Measurements from ENCODE around the gene C2orf72. TPM values are rescaled to one million over a fixed set of nuclear protein-coding genes. Genes with fewer than 3 reads are reported as not detected.
A peak's percentile ranks its signal among the peaks of the same experiment; 100 is the strongest.
"Not testable (repeated sequence)": the region's sequence is repeated elsewhere in the genome, so short reads cannot be mapped to it uniquely, and the experiment has no call there.

The C2orf72 gene
- 10 to 100 TPM; 42.6 to 54.8 TPM for total RNA-seq
- long read RNA-seq, transcript C2orf72-201 (3 exons, 3,657 nt): major isoform, 9 of 32 reads
- long read RNA-seq, transcript C2orf72-203 (3 exons, 579 nt): minor isoform, 8 of 32 reads
- long read RNA-seq, partial matches to known transcripts: 0 of 32 reads
- long read RNA-seq, other reads (novel, unspliced or antisense): 14 of 32 reads

- ATAC-seq (peak; percentile 56), DNase-seq (peak in 1 of 2 donors; percentile 46)
- intact Hi-C loops (cut with DNase I, micrococcal nuclease): no loop called here
Measured at GRCh38 chr2:231037202-231037730, at the start of gene C2orf72. Gene C2orf72 (plus strand): TSS chr2:231037523. CDS start chr2:231037566, 43 bp downstream.

GRCh38 chr2:230989731-230990130, 47.6 kb upstream of the C2orf72 start:
- no peak for ATAC-seq
- DNase-seq: no peak
- intact Hi-C loops (cut with DNase I, micrococcal nuclease): loop anchor here (10.0 kb wide), 2 partner anchors 85 to 165 kb away; no protein-coding TSS in a partner anchor

DNA sequence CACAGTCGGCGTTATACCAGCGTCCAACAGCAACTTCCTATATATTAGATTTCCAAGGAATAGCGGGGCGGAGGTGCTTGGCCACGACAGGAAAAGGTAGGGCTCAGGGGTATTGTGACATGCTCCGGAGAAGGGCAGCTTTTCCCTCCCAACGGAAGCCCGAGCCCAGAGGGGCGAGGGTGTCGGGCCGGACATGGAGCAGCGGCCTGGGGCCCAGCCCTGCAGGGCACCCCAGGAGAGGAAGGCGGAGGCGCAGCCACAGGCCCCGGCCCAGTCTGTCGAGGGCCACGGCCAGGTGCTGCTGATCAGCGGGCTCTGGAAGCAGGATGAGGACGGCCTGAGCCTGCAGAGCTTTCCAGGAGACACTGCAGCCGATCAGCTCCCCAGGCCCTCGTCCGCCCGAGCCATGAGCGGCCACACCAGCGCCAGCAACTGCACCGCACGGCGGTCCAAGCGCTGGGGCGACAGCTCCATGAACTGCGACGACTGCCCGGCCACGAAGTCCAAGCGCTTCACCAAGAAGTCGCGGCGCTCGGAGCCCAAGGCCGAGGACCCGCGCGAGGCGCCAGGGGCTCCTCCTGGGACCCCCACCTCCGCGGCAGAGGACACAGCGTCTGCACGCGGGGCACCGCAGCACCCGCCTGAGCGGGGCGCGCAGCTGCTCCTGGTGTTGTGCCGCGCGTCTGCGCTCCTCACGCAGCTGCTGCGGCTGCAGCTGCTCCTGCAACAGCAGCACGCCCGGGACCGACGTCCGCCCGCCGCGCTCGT, 47.0 kb upstream of the C2orf72 start:
- intact Hi-C loops (cut with DNase I, micrococcal nuclease): no loop called here
- DNase-seq (no peak), ATAC-seq (no peak)

DNA sequence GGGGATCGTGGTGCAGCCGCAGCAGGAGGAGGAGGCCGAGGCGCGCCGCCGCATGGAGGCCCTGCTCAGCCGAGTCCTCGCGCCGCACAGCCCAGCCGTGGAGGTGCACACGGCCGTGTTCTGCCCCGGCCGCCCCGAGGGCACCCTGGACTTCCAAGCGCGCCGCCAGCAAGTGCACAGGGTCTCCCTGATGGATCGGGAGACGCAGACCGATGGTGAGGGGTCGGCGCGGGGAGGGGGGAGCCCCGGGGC, 46.5 kb upstream of the C2orf72 start:
- DNase-seq (no peak), ATAC-seq (no peak)
- intact Hi-C loops (cut with DNase I, micrococcal nuclease): no loop called here

DNA sequence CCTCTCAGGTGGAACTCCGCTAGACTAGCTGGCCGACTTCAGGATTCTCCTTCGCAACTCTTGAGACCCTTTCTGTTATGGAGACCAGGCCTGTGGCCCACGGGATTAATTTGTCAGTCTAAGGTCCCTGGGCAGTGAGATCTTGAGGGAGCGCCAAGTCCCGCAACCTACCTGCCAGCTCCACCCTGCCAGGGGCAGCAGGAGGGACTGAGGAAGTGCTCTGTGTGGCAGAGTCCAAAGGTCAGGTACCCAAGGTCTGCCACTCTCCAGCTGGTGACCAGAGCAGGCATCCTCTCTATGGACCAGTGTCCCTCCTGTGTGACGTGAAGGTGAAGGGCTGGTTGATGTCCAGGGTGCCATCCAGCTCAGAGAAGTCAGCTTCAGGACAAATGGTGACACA, 45.7 kb upstream of the C2orf72 start:
- ATAC-seq (peak; percentile 70), DNase-seq (peak; percentile 24 to 42)
- intact Hi-C loops (cut with DNase I, micrococcal nuclease): no loop called here

GRCh38 chr2:230995821-230996220, 41.5 kb upstream of the C2orf72 start, which contains the start of gene SPATA3:
Gene SPATA3 (plus strand): TSS chr2:230996121. CDS start chr2:230996234, 113 bp downstream.
- intact Hi-C loops (cut with DNase I, micrococcal nuclease): no loop called here
- no peak for DNase-seq
- no peak for ATAC-seq

- intact Hi-C loops (cut with DNase I, micrococcal nuclease): no loop called here
- no peak for DNase-seq
- no peak for ATAC-seq
Measured at GRCh38 chr2:230996661-230997060, 40.7 kb upstream of the C2orf72 start.

- intact Hi-C loops (cut with DNase I, micrococcal nuclease): no loop called here
- no peak for DNase-seq
- ATAC-seq: no peak
Measured at GRCh38 chr2:230998882-230999281, 38.4 kb upstream of the C2orf72 start.

DNA sequence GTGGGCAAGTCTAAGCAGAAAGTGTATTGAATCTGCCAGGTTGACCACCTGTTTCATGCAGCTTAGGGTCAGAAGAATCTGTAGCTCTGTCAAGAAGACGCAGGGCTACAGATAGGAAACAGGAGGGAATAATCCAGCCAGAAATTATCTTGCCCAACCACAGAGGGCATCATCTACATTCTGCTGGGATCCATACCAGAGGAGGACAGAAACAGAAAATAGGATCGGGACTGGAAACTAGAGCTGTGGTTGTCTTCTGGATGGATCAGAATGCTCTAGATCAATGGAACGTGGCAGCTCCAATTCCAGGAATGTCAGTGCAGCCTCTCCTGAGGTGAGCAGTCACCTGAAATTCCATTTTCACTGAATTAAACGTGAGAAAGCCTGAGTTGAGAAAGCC, 37.8 kb upstream of the C2orf72 start:
- intact Hi-C loops (cut with DNase I, micrococcal nuclease): no loop called here
- ATAC-seq: no peak

DNA sequence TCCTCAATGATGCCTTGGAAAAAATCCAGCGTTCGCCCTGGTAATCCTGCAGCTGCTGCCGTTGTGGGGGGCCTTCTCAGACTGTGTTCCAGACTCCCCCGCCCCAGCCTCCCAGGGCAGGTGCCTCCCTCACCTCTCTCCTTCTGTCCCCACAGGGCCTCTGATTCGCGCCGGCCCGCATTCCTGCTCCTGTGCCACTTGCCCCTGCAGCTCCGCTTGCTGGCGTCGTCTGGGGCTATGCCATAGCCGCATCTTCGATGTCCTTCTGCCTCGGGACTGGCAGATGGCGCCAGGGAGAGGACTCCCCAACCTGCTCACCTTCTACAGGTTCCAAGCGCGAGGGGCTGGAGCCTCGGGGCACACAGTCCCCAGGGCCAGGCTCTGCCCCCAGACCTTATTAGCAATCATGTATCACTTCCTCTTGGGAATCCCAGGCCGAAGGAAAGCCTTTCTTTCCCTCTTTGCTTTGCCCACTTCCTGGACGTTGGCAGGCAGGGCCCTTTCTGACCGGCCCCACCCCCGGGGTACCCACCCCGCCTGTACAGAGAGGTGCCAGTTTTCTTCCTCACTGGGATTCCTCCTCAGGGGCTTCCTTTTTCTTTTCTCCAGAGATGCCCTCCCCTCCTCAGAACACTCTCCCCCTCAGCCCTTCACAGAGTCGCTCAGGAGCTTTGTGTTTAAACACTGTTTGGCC, 37.0 kb upstream of the C2orf72 start:
- intact Hi-C loops (cut with DNase I, micrococcal nuclease): no loop called here
- ATAC-seq: peak; percentile 98
- DNase-seq: peak; percentile 49 to 58

More for the DNA sequence above, 37.8 kb upstream of the C2orf72 start:
- no peak for DNase-seq

DNA sequence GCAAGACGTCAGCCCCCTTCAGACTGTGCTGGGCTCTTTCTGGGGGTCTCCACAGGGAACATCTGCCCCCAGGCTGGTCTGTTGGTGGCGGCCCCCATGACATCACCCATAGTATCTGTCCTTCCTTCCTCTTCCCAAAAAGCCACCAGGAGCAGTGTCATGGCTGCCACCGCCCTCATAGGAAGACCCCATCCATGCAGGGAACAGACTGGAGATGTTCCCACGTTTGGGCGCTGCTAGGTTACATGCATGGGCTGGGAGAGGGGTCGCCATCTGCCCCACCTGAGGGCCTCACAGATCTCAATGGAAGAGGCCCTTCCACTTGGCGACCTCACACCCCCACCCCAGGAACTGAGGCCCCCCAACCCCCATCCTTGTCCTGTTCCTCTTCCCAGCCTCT, 36.3 kb upstream of the C2orf72 start:
- ATAC-seq: no peak
- intact Hi-C loops (cut with DNase I, micrococcal nuclease): no loop called here
- DNase-seq: no peak

DNA sequence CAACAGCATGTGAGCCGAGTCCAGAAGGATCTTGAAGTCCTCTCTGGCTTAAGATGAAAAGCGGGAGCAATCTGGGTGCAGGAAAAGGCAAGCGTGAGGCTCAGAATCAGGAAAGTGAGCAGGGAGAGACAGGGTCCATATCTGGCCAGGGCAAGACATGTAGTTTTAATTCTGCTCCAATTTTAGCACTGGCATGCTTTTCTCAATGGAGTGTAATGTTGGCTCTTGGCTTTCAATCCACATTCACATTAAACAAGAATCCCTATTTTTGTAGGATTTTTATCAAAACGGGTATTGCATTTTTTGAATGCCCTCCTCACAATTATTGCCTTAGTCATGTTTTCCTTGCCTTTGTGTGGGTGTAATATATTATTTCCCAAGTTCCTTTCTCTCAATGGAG, 35.4 kb upstream of the C2orf72 start:
- intact Hi-C loops (cut with DNase I, micrococcal nuclease): no loop called here
- no peak for DNase-seq
- no peak for ATAC-seq

GRCh38 chr2:231002641-231003040, 34.7 kb upstream of the C2orf72 start:
- intact Hi-C loops (cut with DNase I, micrococcal nuclease): no loop called here
- ATAC-seq: no peak
- DNase-seq: no peak

DNA sequence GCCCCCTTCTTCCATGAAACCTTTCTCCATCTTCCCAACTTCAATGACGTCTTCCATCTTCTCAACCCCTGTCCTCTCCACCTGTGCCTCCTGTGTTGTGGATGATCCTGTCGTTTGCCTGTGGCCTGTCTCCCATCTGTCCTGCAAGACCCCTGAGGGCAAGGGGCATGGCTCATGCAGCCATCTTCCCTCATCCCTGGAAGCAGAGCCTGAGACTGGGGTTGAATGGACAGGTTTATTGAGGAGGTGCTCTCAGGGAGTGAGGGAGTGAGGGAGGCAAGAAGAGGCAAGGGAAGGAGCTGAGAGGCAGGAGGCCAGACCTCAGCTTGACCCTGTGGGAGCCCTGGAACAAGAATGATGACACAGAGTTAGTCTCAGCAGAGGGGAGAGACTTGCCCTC, 34.1 kb upstream of the C2orf72 start:
- intact Hi-C loops (cut with DNase I, micrococcal nuclease): no loop called here

DNA sequence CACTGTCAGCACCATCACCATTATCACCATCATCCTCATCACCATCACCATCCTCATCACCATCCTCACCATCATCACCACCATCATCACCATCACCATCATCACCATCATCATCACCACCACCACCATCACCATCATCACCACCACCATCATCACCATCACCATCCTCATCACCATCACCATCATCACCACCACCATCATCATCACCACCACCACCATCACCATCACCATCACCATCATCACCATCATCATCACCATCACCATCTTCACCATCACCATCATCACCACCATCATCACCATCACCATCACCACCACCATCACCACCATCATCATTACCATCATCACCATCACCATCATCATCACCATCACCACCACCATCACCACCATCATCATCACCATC, 32.4 kb upstream of the C2orf72 start:
- DNase-seq; ATAC-seq; intact Hi-C loops (cut with DNase I, micrococcal nuclease): not testable (repeated sequence)

More for the DNA sequence above, 34.1 kb upstream of the C2orf72 start:
- ATAC-seq: no peak
- no peak for DNase-seq

GRCh38 chr2:231007286-231008098, 29.8 kb upstream of the C2orf72 start:
- DNase-seq (no peak), ATAC-seq (no peak)
- intact Hi-C loops (cut with DNase I, micrococcal nuclease): no loop called here

- DNase-seq: no peak
- ATAC-seq: no peak
- intact Hi-C loops (cut with DNase I, micrococcal nuclease): no loop called here
Measured at GRCh38 chr2:231008131-231008530, 29.2 kb upstream of the C2orf72 start.

DNA sequence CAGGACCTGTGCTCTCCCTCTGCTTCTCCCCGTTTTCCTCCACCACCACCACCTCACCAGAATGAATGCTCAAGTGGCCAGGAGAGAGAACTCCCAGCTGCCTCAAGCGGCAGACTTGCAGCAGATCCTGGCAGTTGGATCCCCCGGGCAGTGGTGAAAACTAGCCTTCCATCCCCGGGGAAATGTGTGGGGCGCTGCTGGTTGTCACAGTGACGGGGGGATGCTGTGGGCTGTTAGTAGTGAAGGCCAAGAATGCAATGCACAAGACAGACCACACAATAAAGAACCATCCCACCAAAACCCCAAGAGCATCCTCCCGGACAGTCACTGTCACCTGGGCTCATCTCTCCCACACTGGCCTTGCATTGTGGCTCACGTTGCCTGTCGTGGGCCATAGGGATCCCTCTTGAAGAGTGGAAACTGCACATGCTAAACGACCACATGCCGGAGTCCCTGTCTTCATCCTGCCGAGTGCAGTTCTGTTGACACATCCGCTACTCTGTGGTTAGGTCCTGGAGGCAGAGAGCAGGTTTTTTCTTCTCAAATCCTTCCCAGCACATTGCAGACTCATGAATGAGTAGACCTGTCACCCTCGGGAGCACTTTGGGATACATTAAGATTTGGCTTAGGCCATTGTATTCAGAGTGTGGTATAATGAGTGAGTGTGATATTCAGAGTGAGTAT, 27.9 kb upstream of the C2orf72 start:
- ATAC-seq (no peak), DNase-seq (no peak)
- intact Hi-C loops (cut with DNase I, micrococcal nuclease): no loop called here

All from left colon (tissue), 2 donors.